H9 (cell line): ENCODE measurements around the gene RFESD. TPM values are rescaled to one million over a fixed set of nuclear protein-coding genes. Genes with fewer than 3 reads are reported as not detected.

Experiments used
- DNase-seq: peaks from one replicate; pipeline ENCODE4 v3.0.0-alpha.2; 2017
- H2AFZ ChIP-seq: one replicate; pipeline ENCODE4 v1.6.1; 2013; ENCODE audit warnings: mild to moderate bottlenecking, low read length, control low read depth, moderate library complexity
- H2AK5ac ChIP-seq: 2 replicates; pipeline ENCODE4 v1.6.1; 2013; ENCODE audit warnings: low read length, control low read depth, mixed read lengths; ENCODE audit not compliant: insufficient read length
- H2BK120ac ChIP-seq: one replicate; pipeline ENCODE4 v1.6.1; 2013; ENCODE audit warnings: low read depth, mild to moderate bottlenecking, low read length, control low read depth, inconsistent platforms; ENCODE audit not compliant: poor library complexity, severe bottlenecking
- H2BK12ac ChIP-seq: 2 replicates; pipeline ENCODE4 v1.6.1; 2013; ENCODE audit warnings: low read length, control low read depth, mixed read lengths, low read depth; ENCODE audit not compliant: insufficient read length
- H2BK15ac ChIP-seq: 2 replicates; pipeline ENCODE4 v1.6.1; 2013; ENCODE audit warnings: low read depth, low read length, control low read depth
- H2BK20ac ChIP-seq: one replicate; pipeline ENCODE4 v1.6.1; 2013; ENCODE audit warnings: low read depth, mild to moderate bottlenecking, low read length, control low read depth, inconsistent platforms; ENCODE audit not compliant: poor library complexity, severe bottlenecking
- H2BK5ac ChIP-seq: 2 replicates; pipeline ENCODE4 v1.6.1; 2013; ENCODE audit warnings: low read length, control low read depth, mixed read lengths; ENCODE audit not compliant: insufficient read length
- H3K14ac ChIP-seq: 2 replicates; pipeline ENCODE4 v1.6.1; 2013; ENCODE audit warnings: low read length, control low read depth; ENCODE audit not compliant: insufficient read depth
- H3K18ac ChIP-seq: 2 replicates; pipeline ENCODE4 v1.6.1; 2013; ENCODE audit warnings: low read depth, mild to moderate bottlenecking, mixed read lengths, low read length, control low read depth; ENCODE audit not compliant: insufficient read length
- H3K23ac ChIP-seq: 2 replicates; pipeline ENCODE4 v1.6.1; 2013; ENCODE audit warnings: low read length, control low read depth, mixed read lengths, low read depth; ENCODE audit not compliant: insufficient read length
- H3K23me2 ChIP-seq: 2 replicates; pipeline ENCODE4 v1.6.1; 2013; ENCODE audit warnings: low read depth, mild to moderate bottlenecking, mixed read lengths, low read length, control low read depth; ENCODE audit not compliant: insufficient read length, poor library complexity, severe bottlenecking
- H3K27ac ChIP-seq: 2 replicates; pipeline ENCODE4 v1.5.1; 2013; ENCODE audit warnings: low read length, control low read depth, mixed read lengths, low read depth; ENCODE audit not compliant: insufficient read length
- H3K27me3 ChIP-seq: 2 replicates; pipeline ENCODE4 v1.6.1; 2013; ENCODE audit warnings: low read length, control low read depth, inconsistent platforms; ENCODE audit not compliant: insufficient read depth
- H3K4ac ChIP-seq: 2 replicates; pipeline ENCODE4 v1.6.1; 2013; ENCODE audit warnings: low read depth, mild to moderate bottlenecking, control low read depth, inconsistent platforms, low read length, moderate library complexity
- H3K4me1 ChIP-seq: 2 replicates; pipeline ENCODE4 v1.6.1; 2013; ENCODE audit warnings: low read length, control low read depth, inconsistent platforms; ENCODE audit not compliant: insufficient read depth
- H3K4me2 ChIP-seq: 2 replicates; pipeline ENCODE4 v1.6.1; 2013; ENCODE audit warnings: low read length, control low read depth, mixed read lengths; ENCODE audit not compliant: insufficient read length, insufficient read depth
- H3K56ac ChIP-seq: 2 replicates; pipeline ENCODE4 v1.6.1; 2013; ENCODE audit warnings: low read depth, mild to moderate bottlenecking, mixed read lengths, low read length, control low read depth; ENCODE audit not compliant: insufficient read length
- H3K79me1 ChIP-seq: 2 replicates; pipeline ENCODE4 v1.6.1; 2013; ENCODE audit warnings: low read depth, mild to moderate bottlenecking, moderate library complexity, low read length, control low read depth, inconsistent platforms; ENCODE audit not compliant: insufficient read depth, poor library complexity, severe bottlenecking
- H3K79me2 ChIP-seq: 2 replicates; pipeline ENCODE4 v1.6.1; 2013; ENCODE audit warnings: low read length, control low read depth, inconsistent platforms; ENCODE audit not compliant: insufficient read depth
- H3K9ac ChIP-seq: 2 replicates; pipeline ENCODE4 v1.6.1; 2013; ENCODE audit warnings: low read length, control low read depth, mixed read lengths; ENCODE audit not compliant: insufficient read length; ENCODE audit errors: extremely low read depth
- H3K9me3 ChIP-seq: one replicate; pipeline ENCODE4 v1.6.1; 2013; ENCODE audit warnings: low read depth, low read length, inconsistent platforms; ENCODE audit not compliant: control insufficient read depth
- H3T11ph ChIP-seq: one replicate; pipeline ENCODE4 v1.6.1; 2013; ENCODE audit warnings: mild to moderate bottlenecking, low read length, control low read depth, inconsistent platforms
- H4K20me1 ChIP-seq: one replicate; pipeline ENCODE4 v1.6.1; 2013; ENCODE audit not compliant: control insufficient read depth, insufficient read length, insufficient read depth
- H4K5ac ChIP-seq: 2 replicates; pipeline ENCODE4 v1.6.1; 2013; ENCODE audit warnings: low read depth, mild to moderate bottlenecking, mixed read lengths, low read length, control low read depth; ENCODE audit not compliant: insufficient read length
- H4K8ac ChIP-seq: replicated peaks from 2 replicates; pipeline ENCODE4 v1.6.1; 2013; ENCODE audit warnings: low read length, control low read depth, mixed read lengths, low read depth; ENCODE audit not compliant: insufficient read length
- H4K91ac ChIP-seq: 2 replicates; pipeline ENCODE4 v1.6.1; 2013; ENCODE audit warnings: low read depth, mild to moderate bottlenecking, moderate library complexity, mixed read lengths, low read length, control low read depth; ENCODE audit not compliant: insufficient read length
- H3K27ac Mint-ChIP-seq, 3 experiments: 2 replicates in 2 of 3; 3 replicates in 1 of 3; pipeline ENCODE4 v1.8.0; 2020 to 2021; ENCODE audit warnings: mixed read lengths in 3 of 3, mild to moderate bottlenecking in 1 of 3, moderate library complexity in 1 of 3
- H3K27me3 Mint-ChIP-seq: 2 replicates; pipeline ENCODE4 v1.8.0; 2021; ENCODE audit warnings: low read depth, mild to moderate bottlenecking, moderate library complexity, mixed read lengths
- H3K36me3 Mint-ChIP-seq, 3 experiments: 2 replicates in 2 of 3; 3 replicates in 1 of 3; pipeline ENCODE4 v1.8.0; 2020 to 2021; ENCODE audit warnings: low read depth in 3 of 3, mixed read lengths in 3 of 3; ENCODE audit not compliant: insufficient read depth in 1 of 3
- H3K4me1 Mint-ChIP-seq, 2 experiments: 2 replicates each; pipeline ENCODE4 v1.8.0; 2020; ENCODE audit warnings: mixed read lengths in 2 of 2
- H3K4me3 Mint-ChIP-seq, 2 experiments: 2 replicates in 1 of 2; 3 replicates in 1 of 2; pipeline ENCODE4 v1.8.0; 2020 to 2021; ENCODE audit warnings: mild to moderate bottlenecking in 2 of 2, mixed read lengths in 2 of 2, moderate library complexity in 1 of 2
- H3K9me3 Mint-ChIP-seq, 2 experiments: 2 replicates in 1 of 2; 3 replicates in 1 of 2; pipeline ENCODE4 v1.8.0; 2020; ENCODE audit warnings: mild to moderate bottlenecking in 2 of 2, mixed read lengths in 2 of 2, moderate library complexity in 1 of 2
- CTCF ChIP-seq: fragments of 200-600 bp; sonication (generic); conservative IDR thresholded peaks from 3 replicates; pipeline ENCODE4 v1.8.0; 2021; ENCODE audit warnings: antibody characterized with exemption, mild to moderate bottlenecking
- WGBS: extraction: QIAGEN DNeasy Blood & Tissue Kit; methylation state at CpG from one replicate; pipeline ENCODE4 v1.1.7; 2013; ENCODE audit warnings: missing lambda C conversion rate, low lambda C conversion rate, mixed read lengths; ENCODE audit not compliant: insufficient read length; ENCODE audit errors: extremely low coverage; 5-methylcytosine and 5-hydroxymethylcytosine counted together
- total RNA-seq: library from RNA; stranded (reverse); gene quantifications from 2 replicates; pipeline ENCODE4 v1.2.1, GENCODE V29; 2021

RFESD gene
- total RNA-seq, 1 experiment from 2014 or later, result 1.7 TPM

GRCh38 chr5:95600557-95600956, 46.0 kb upstream of the RFESD start:
- Histone ChIP-seq H3K9me3 (no peaks in the 10 kb centered on the region), H2BK12ac (no peak overlapping the region), H3K9ac (no peak overlapping the region), H4K91ac (no peak overlapping the region), H4K20me1 (no peaks in the 10 kb centered on the region), H3K14ac (no peak overlapping the region), H3K23ac (no peak overlapping the region), H2BK120ac (no peak overlapping the region), H3K18ac (no peak overlapping the region), H4K5ac (no peak overlapping the region), H3K56ac (no peak overlapping the region), H2BK5ac (no peak overlapping the region), H3K4ac (no peak overlapping the region), H3K4me1 (no peaks in the 10 kb centered on the region), H2AK5ac (no peak overlapping the region), H3K23me2 (no peaks in the 10 kb centered on the region), H4K8ac (no peak overlapping the region), H3K79me1 (no peaks in the 10 kb centered on the region), H2AFZ (no peak overlapping the region), H2BK20ac (no peak overlapping the region), H3K4me2 (no peak overlapping the region), H2BK15ac (no peak overlapping the region), H3K27me3 (no peaks in the 10 kb centered on the region), H3K79me2 (no peaks in the 10 kb centered on the region), H3K27ac (no peak overlapping the region), H3T11ph (no peak overlapping the region)
- Mint-ChIP-seq H3K4me3 (no peak overlapping the region), H3K36me3 (peaks cover 0 to 2% (median 0%) of the 10 kb centered on the region in 3 experiments; a peak in 2 of 7 replicates), H3K27me3 (no peaks in the 10 kb centered on the region), H3K4me1 (no peaks in the 10 kb centered on the region), H3K27ac (no peak overlapping the region), H3K9me3 (no peaks in the 10 kb centered on the region)
- WGBS, result no CpG with 5 or more reads among the region's 1 CpG
- no peak for DNase-seq
- TF ChIP-seq CTCF, result no peak
